HG03039 (cell line): ENCODE measurements around the gene SLIT3.

ENCODE experiments used
- ATAC-seq: cut with Tn5 transposase; IDR thresholded peaks from one replicate; pipeline ENCODE4 v1.9.1; 2021; ENCODE audit warnings: mild to moderate bottlenecking, moderate library complexity; ENCODE audit not compliant: unreplicated experiment

The SLIT3 gene

DNA sequence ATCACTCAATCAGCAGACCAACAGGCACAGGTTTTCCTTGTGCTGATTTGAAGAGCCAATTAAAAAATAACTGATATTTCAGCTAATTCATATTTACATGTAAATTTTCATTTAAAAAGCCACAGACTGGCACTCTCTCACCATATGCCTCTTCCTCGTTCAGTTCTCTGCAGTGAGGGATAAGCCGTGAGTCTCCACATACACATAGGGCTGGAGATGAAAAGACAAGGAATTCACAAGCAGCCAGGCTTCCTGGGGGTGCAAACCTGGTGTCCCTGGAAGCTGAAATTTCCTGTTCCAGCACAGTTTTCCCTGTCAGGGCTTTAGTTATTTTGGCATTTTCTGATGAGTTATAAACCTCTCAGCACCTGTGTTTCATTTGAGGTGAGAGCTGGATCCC, 397.9 kb downstream of the SLIT3 start:
- ATAC-seq, result no peak

DNA sequence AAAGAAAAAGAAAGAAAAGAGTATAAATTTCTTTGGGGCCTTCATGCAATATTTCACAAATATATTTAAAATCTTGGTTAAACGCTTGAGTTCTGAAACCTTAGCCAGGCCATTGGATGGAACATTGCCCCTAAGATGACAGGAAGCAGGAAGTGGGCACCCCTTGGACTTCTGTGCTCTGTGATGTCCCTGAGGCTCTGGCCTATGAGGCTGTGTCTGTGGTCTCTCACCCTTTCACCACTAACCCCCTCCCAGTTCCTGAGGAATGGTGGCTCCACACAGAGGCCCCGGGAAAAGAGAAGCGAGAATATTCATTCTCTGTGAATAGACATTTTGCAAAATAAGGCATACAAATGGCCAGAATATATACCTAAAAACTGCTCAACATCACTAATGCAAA, 401.3 kb downstream of the SLIT3 start:
- ATAC-seq, result no peak

DNA sequence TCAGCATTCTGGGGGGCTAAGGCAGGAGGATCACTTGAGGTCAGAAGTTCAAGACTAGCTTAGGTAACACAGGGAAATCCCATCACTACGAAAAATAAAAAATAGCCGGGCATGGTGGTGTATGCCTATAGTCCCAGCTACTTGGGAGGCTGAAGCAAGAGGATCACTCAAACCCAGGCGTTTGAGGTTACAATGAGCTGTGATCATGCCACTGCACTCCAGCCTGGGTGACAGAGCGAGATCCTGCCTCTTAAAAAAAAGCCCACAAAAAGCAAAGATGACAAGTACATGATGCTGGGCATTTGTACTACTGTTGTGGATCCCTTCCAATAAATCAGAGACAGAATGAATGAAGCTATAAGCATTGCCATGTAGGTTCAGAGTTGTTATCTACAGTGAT, 401.7 kb downstream of the SLIT3 start:
- ATAC-seq, result no peak

DNA sequence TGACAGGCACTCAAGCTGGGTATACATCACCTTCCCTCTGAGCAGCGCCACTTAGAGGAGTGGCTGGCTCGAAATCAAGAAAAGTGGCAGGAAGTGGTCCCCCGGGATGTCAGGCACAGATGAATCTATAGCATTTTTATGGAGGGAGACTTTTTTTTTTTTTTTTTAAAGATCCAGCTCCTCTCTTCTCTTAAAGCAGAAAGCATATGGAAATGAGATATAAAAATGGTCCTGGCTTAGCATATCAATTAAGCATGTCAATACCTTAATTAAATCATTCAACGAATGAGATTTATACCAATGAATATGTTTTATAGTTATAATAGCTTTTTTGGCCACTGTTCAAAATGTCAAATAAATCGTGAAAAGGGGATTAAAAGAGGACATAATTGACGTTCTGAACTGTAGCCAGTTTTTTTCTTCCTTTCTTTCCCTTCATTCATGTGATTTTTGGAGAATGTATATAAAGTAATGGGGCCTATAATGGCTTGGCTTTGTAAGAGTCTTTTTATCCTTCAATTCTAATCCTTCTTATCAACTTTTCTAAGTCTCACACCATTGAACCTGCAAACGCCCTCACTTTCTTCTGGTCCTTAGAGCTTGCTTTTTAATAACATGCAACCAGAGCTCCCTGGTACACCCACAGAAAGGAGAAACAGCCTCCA, 402.6 kb downstream of the SLIT3 start:
- ATAC-seq, result no peak

DNA sequence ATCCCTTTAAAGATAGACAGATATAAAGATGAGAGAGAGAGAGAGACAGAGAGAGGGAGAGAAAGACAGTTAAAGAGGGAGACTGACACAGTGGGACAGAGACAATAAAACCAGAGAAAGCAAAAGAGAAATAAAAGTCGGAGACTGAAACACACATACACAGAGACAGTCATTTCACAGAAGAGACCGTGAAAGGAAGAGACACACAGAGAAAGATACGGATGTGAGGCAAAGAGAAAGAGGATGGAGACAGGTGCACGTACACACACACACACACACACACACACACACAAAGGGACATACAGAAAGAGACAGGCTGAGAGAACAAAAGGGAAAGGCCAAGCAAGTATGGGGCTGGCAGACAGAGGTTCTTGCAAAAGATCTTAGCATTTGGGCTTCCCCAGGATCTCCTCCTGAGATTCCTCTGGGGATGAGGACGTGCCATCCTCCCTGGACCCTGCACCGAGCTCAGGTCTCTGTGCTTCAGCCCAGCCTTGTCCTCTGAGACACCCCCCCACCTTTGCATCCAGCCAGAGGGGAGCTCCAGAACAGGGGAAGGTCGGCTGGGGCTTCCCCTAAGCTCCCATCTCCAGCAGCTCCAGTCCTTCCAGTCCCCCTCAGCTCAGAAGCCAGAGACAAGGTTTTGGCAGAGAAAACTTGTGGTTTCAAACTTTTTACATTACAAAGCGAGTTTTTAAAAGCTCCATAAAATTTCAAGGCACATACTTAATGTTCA, 403.4 kb downstream of the SLIT3 start:
- no peak for ATAC-seq

DNA sequence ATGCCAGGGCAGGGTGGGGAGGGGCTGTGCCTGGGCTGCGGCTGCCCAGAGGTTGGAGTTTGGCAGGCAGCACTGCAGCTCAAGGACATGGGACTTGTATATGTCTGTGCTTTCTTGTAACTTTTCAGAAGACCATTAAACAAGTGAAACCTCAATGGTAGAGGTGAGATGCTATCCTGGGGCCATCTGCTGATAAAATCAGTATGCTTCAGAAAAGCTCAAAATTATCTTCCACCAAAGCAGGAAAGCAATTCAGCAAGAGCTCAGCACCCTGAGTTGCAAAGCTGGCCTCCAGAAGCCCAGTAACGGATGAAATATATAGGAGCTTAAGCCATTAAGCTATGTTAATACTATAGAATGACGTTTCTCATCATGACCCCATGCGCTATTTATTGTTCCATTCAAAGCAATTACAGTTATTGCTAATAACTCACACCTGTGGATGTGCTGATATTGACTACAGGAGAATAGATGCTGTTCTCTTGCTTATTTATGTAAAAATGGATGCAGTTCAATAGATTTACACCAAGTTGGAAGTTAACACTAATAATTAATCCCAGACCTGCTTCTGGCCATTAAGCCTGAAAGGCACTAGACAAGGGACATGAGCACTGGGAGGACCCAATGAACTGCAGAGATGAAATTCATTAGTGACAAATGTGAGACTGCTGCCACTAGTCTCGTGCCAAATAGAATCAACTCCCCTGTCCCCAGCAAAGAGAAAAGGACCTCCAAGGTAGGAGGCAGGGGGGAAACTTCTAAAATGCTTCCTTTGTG, 405.5 kb downstream of the SLIT3 start:
- no peak for ATAC-seq

DNA sequence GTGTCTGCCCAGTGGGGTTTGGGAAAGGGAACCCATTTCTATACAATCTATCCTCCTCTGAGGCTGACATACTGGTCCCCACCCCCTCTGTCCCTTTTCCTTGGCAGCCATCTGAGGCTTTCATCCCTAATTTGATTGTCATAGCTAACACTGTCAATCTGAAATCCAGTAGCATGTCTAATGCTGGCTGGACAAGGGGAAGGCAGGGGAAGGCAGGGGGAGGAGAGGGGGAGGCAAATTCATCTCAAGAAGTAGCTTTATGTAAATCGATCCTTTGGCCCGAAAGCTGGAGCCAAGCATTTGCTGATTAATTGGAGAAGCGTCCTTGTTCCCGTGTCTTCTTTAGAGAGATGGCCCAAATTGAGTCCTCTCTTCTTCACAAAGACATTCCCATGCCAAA, 407.7 kb downstream of the SLIT3 start:
- no peak for ATAC-seq

DNA sequence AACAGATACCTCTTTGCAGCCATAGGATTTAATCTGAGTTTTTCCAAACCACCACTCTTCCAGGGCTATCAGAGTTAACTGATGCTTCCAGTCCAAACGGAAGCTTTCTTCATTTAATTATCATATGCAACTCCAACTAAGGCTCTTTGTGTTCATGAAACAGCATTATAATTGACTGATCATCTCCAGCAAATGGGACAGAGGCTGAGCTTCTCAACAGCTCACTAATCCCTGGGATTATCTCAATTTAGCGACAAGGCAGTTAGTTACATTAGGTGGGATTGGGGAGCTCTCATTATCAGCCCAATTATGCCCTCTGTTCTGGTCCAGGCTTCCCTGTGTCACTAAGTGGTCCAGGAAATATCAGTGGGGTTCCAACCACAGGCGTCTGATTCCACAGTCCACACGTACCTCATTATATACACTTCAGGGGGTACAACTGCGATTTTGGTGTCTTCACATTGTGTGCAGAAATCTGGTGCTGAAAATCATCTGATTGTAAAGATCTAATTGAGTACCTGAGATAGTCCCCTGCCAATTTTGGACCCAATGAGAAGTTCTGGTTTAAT, 408.2 kb downstream of the SLIT3 start:
- no peak for ATAC-seq

DNA sequence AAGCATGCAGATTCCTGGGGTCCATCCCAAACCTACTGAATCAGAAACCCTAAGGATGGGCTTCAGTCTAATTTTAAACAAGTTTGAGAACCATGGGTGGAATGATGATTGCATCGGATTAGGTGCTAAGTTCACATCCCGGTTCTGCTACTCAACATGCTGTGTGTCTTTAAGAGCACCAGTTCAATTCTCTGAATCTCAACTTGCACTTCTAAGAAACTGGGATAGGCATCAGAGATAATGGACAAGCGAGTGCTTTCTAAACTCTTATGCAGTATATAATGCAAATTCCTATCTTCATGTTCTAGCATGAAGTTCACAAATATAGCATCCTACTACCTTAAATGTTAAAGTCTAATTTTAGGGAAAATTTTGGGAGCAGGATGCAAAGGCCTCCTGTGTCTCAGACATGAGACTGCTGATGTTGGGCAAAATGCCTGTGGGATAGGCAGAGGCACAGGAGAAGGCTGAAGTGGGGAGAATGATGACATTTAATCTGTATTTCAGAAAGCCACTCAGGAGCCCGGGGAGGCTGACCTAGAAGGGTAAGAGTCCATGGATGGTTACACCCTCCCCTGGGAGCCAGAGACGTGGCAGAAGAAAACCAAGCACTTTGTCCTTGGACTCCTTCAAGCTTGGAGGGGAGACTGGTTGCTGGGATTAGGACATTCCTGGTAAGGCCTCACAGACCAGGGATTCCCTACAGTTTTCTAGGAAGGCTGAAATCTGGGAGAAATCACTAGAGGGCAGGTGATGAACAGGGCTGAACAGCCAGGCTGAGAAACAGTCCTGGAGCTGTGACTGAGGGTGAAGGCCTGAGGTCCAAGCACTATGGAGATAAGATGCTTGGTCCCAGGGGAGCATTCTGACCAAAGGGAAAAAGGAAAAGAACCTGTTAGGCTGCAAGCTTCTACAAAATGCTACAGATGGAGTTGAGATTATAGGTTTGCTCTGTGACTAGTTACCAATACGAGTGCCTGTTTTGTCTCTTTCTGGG, 409.8 kb downstream of the SLIT3 start:
- ATAC-seq, result no peak

DNA sequence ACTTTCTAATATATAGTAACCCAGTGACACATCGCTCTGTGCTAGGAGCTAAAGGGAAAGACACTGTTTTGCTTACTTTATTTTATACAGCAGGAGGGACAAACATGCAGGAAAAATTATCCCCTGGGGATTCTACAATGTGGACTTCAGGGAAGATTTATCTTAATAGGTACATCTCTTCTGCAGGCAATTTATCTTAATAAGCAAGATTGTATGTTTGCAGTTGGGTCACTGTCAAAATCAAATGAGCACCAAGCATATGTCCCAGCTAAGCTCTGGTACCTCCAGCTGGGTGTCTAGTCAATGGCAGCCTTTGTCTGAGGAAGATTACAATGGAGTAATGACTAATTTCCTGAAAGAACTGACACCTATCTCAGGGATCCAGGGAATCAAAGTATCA, 411.9 kb downstream of the SLIT3 start:
- ATAC-seq, result no peak

DNA sequence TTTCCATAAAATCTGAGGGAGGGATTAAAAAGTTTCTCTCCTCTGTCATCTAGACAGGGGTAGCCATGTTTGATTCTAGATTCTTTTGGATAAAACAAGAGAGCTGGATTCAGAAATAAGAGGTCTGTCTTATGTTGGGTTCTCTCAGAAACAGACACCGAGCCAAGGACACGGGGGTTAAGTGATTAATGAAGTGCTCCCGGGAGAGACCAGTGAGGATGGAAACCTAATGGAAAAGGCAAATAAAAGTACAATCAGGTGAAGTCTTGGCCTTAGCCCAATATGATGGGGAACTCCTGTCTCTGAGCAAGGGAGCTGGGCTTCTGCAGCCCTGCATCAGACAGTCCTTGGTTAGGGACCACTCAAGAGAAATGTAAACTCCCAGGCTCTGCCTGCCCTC, 413.0 kb downstream of the SLIT3 start:
- no peak for ATAC-seq

DNA sequence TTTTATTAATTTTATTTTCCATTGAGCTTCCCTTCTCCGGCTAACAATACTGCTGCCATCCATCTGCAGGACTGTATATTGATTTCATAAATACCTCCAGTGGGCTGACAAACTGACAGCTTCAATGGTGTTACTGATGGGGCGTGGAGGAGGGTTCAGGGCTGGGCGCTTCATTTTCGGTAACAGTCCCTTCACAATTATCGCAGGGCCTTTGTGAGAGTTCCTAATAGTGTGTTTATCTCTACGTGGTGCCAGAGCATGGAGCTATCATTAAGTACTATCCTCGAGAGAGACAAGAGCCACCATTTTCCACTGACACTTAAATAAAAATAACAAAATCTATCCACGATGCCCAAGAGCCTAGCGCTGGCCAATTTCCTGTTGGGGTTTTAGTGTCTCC, 414.8 kb downstream of the SLIT3 start:
- no peak for ATAC-seq

DNA sequence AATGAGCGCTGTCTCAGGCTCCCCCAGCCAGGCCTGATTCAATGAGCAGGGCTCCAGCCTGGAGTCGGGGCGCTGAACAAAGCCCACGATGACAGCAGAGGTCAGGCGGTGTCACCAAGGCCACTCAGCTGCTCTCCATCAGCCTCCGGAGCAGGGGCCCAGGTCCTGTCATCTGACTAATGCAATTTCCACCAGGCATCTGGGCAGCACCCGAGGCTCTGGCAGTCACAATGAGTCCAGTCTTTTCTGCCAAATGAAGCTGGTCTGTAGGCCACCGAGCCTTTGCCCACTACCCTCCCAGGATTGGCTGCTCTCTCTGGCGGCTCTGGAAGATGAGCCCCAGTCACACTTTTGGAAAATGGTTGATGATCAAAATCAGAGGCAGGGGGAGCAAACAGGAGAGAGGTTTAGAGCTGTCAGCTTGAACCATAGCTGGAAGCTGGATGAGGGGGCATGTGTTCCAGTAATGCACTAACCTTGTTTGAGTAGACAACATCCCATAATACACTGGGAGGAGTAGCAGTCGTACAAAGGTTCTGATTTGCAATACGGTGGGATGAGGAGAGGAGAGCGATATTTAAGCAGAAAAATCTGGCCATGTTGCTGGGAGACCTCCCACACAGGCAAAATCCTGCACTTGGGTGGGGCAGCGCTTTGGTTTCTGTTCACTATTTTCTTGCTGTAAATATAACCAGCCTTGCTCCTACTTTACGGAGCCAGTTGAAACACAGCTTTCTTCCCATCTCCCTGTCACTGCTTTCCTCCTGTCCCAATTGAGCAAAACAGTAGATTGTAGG, 415.4 kb downstream of the SLIT3 start:
- no peak for ATAC-seq

DNA sequence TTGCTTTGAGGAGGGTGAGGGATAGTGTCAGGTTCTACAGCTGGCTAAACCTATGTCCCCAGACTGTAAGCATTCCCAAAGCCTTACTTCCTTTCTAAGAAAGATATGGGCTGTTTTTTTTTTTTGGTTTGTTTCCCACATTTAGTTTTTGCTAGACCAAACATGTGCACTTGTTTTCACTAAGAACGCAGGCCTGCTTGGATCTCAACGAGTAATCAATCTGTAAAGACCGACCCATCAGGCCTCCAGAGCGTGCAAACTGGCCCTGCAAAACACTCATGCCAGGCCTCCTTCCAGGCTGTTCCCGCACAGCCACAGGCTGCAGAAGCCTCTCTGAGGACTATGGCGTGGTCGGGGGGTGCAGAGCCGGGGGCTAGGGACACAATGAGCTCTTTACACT, 416.9 kb downstream of the SLIT3 start:
- no peak for ATAC-seq

DNA sequence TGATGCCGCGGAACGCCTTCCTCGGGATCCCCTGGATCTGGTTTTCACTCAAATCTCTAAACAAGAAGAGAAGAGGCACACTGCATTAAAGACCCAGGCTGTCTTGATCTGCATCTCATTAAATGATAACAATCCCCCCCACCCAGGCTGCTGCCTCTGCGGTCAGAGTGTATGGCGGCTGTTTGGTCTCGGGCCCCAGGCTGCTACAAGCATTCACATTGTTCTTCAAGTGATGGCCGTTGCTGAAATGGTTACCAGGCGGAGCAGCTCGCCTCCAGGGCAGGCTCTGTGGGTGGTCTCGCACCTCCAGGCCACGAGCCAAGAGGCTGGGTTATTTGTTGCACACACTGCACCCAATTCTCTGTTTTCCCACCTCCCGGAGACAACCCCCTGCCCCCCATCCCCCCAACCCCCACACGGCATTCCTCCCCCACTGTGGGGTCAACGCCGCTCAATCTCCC, 417.6 kb downstream of the SLIT3 start:
- no peak for ATAC-seq

DNA sequence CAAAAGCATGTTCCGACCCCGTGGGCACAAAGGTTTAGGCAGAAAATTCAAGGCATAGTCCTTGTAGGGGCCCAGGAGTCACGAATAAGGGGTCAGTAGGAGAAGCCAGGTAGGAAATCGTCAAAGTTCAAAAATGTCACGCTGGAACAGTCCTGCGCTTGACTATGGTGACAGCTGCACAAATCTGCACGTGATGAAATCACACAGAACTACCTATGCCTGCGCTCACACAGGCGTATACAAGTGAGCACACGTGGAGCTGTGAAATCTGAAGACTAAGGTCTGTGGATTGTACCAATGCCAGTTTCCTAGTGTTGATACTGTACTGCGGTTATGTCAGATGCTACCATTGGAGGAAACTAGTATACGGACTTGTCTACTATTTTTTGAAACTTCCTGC, 418.7 kb downstream of the SLIT3 start:
- no peak for ATAC-seq

DNA sequence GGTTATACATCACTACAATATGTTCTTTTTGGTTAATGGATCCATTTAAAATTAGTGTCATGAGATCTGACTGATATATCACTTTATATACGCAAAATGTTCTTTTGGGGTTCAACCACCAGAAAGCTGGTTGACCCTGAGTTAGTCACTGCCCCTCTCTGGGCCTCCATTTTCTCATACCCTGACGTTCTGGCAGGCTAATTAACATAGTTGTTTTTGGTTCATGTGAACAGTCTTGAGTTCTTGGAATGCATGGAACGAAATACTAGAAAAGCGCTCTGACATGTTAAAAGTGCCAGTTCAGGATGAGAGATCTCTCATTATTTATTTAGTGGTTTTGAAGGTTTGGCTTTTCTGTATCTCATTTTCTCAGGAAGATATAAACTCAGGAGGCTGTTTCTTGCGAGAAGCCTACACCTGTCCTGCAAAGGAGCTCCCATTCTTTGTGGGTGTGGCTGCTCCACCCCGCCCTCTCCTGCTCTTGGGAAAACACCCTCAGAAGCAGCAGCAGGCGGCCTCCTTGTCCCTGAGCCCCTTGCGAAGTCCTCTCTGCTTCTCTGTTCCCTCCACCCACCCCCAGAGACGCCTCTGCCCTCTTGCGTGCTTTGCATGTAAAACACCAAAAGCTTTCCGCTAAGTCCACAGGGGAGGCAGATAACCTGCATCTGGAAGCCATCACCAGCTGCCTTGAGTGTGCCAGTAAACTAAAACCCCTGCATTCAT, 419.4 kb downstream of the SLIT3 start:
- ATAC-seq, result no peak

DNA sequence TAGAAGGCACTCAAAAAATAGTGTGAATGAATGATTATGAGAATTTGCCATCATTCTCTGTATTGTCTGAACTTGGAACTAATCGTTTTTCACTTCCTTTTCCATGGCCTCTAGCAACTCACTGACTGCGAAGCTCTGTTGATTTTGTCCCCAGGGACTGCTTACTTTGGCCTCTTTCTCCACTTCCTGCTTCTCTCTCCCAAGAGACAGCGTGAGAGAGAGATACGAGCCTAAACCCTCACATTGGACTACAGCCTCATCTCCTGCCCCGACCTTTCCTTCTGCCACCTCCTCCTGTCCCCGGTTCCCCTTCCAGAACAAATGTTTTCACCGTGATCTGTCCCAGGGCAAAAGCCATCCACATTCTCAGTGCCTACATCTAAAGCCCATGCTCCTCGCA, 421.0 kb downstream of the SLIT3 start:
- ATAC-seq, result peak; percentile 67

DNA sequence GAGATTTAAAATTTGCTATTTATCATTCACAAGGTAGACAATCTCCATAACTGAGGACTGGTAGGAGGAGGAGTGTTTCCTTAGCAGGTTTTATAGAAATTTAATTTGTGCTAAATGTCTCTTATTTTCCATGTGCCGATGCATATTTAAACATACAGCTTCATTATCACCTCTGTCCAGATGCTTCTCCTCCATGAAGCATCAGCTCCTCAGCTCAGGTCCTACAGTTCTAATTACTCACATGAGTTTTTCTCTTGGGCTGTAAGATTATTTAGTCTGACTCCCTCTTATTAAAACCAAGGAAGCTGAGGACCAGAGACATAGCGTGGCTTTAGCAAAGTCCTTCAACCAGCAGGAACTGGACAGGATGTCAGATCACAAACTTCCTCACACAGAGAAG, 421.6 kb downstream of the SLIT3 start:
- ATAC-seq, result no peak
